BLaER1 (cell line): Measurements from ENCODE around the gene THAP4.

Experiments used
- H3K27ac ChIP-seq: shearing (Covaris generic); formaldehyde crosslinking; 2 replicates; pipeline ENCODE4 v1.8.1; 2022
- H3K27me3 ChIP-seq: shearing (Covaris generic); formaldehyde crosslinking; 2 replicates; pipeline ENCODE4 v1.8.1; 2022
- H3K36me3 ChIP-seq: shearing (Covaris generic); formaldehyde crosslinking; 2 replicates; pipeline ENCODE4 v1.8.1; 2022
- H3K4me1 ChIP-seq: shearing (Covaris generic); formaldehyde crosslinking; 2 replicates; pipeline ENCODE4 v1.8.1; 2022
- H3K4me2 ChIP-seq: shearing (Covaris generic); formaldehyde crosslinking; 2 replicates; pipeline ENCODE4 v1.8.1; 2022
- H3K4me3 ChIP-seq: shearing (Covaris generic); formaldehyde crosslinking; 2 replicates; pipeline ENCODE4 v1.8.1; 2022
- H3K9ac ChIP-seq: shearing (Covaris generic); formaldehyde crosslinking; 2 replicates; pipeline ENCODE4 v1.8.1; 2022
- H3K9me3 ChIP-seq: shearing (Covaris generic); formaldehyde crosslinking; 2 replicates; pipeline ENCODE4 v1.8.1; 2022
- H4K20me1 ChIP-seq: shearing (Covaris generic); formaldehyde crosslinking; 2 replicates; pipeline ENCODE4 v1.8.1; 2022
- Cebpa-rat ChIP-seq: shearing (Covaris generic); IDR thresholded peaks from 2 replicates; pipeline ENCODE4 v1.8.1; 2022

Gene THAP4

DNA sequence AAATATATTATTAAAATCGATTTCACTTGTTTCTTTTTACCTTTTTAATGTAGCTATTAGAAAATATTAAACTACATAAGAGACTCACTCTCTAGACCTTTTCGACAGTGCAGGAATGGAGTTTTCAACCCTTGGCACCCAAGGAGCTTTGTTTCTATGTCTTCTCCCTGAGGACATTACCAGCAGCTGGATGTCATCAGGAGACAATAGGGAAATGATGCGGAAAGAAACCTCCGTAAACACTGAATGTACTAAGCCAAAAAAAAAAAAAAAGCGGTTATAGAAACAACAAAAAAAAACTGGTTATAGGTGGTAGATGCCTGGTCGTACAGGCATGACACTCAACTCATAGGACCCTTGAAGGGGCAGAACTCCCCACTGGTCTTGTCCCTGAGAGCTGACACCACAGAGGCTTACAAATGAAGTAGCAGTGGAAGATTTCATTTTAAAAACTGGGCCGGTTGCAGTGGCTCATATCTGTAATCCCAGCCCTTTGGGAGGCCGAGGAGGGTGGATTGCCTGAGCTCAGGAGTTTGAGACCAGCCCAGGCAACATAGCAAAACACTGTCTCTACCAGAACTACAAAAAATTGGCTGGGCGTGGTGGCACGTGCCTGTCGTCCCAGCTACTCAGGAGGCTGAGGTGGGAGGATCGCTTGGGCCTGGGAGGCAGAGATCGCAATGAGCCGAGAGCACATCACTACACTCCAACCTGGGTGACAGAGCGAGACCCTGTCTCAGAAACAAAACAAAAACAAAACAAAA, 23.8 kb downstream of the THAP4 start:
- H3K36me3 ChIP-seq: peaks cover 29% of the 10 kb centered on the region
- no peak overlapping the region for H3K4me3 ChIP-seq
- H3K4me2 ChIP-seq: peak overlapping the region; percentile 63
- no peaks in the 10 kb centered on the region for H3K27me3 ChIP-seq
- peak overlapping the region; percentile 74 for H3K27ac ChIP-seq
- H3K9ac ChIP-seq: peak overlapping the region; percentile 71
- H4K20me1 ChIP-seq: peaks cover 40% of the 10 kb centered on the region; the same call in 1 of the 2 replicates
- H3K4me1 ChIP-seq: peaks cover 82% of the 10 kb centered on the region
- H3K9me3 ChIP-seq: no peaks in the 10 kb centered on the region
- TF ChIP-seq Cebpa-rat: no peak

GRCh38 chr2:241612156-241613016, 24.6 kb downstream of the THAP4 start:
- H3K4me3 ChIP-seq: no peak overlapping the region
- 0 out of 2 replicates have a peak overlapping the region, but pooled peaks have one; percentile 74 for H3K27ac ChIP-seq
- TF ChIP-seq Cebpa-rat: no peak
- H3K4me2 ChIP-seq: peak overlapping the region; percentile 63
- H3K4me1 ChIP-seq: peaks cover 74% of the 10 kb centered on the region
- 0 out of 2 replicates have a peak overlapping the region, but pooled peaks have one; percentile 71 for H3K9ac ChIP-seq
- peaks cover 42% of the 10 kb centered on the region; the same call in 1 of the 2 replicates for H4K20me1 ChIP-seq
- no peaks in the 10 kb centered on the region for H3K9me3 ChIP-seq
- H3K27me3 ChIP-seq: no peaks in the 10 kb centered on the region
- peaks cover 37% of the 10 kb centered on the region for H3K36me3 ChIP-seq

DNA sequence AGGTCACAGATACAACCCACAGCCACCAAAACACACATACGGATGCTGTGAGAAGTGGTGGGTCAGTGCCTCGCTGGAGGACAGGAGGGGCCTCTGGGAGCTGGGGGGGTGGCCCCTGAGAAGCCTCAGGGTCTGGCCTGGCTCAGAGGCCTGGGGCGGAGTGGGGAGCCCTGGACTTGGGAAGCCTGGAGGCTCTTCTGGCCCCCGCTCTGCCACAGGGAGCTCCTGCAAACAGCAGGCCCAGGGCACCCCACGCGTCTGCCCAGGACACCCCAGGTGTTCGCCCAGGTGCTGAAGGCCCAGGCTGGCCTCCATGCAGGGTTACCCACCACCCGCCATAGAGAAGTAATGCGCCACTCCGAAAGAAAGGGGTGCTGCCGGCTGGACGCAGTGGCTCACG, 25.9 kb downstream of the THAP4 start:
- Histone ChIP-seq H3K4me1 (peaks cover 61% of the 10 kb centered on the region), H3K4me2 (peak overlapping the region; percentile 99), H4K20me1 (peaks cover 55% of the 10 kb centered on the region), H3K27ac (peak overlapping the region; percentile 82; the same call in 1 of the 2 replicates), H3K27me3 (no peaks in the 10 kb centered on the region), H3K9me3 (no peaks in the 10 kb centered on the region), H3K4me3 (no peak overlapping the region), H3K9ac (no peak overlapping the region), H3K36me3 (peaks cover 46% of the 10 kb centered on the region)
- no peak for TF ChIP-seq Cebpa-rat

DNA sequence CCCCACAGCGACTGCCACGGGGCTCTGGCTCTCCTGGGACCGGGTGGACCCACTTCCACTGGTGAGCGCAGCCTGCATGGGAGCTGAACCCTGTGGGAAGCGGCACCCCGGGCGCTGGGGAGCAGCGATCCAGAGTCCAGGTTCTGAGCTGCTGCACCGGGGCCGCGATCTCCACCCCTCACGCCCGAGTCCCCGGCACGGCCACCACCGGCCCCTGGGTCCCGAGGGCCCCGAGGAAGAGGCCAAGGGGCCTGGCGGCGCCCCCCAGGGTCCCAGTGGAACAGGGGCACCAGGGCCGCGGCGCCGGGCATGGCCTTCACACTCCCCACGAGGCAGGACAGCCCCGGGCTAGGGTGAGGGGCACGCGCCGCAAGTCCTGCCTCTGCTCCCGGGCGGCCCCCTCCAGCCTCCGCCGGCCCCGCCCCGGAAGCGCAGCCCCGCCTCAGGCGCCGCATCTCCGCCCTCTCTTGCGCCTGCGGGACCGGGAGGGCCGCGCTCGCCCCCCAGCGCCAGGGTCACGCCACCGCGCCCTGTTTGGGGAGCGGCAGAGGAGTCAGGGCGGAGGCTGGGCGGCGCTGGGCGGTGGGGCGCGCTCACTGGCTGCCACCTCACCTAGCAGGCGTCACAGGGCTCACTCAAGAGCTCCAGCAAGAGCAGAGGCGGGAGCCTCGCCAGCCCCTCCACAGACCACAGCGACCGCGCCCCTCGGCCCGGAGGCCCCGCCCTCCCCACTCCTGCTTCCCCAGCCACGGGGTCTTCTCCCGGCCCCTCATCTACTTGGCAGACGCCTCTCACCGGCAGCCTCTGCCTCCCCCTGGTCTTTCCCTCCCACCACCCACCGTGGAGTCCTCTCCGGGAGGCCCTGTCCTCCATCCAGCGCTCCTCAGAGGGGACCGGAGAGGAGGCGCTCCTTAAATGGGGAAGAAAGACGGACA, 26.8 kb downstream of the THAP4 start:
- H3K9ac ChIP-seq: peak overlapping the region; percentile 86
- H3K27ac ChIP-seq: peak overlapping the region; percentile 82

GRCh38 chr2:241608881-241609280, 28.1 kb downstream of the THAP4 start:
- Histone ChIP-seq H3K36me3 (peaks cover 59% of the 10 kb centered on the region), H3K27me3 (no peaks in the 10 kb centered on the region), H3K27ac (peak overlapping the region; percentile 21; the same call in 1 of the 2 replicates), H3K4me1 (peaks cover 54% of the 10 kb centered on the region), H3K4me3 (no peak overlapping the region), H3K9ac (peak overlapping the region; percentile 86; the same call in 1 of the 2 replicates), H3K9me3 (no peaks in the 10 kb centered on the region), H3K4me2 (peak overlapping the region; percentile 99), H4K20me1 (peaks cover 55% of the 10 kb centered on the region)
- TF ChIP-seq Cebpa-rat: no peak

More for the DNA sequence above, 26.8 kb downstream of the THAP4 start:
- peak overlapping the region; percentile 69 for H3K4me3 ChIP-seq
- no peaks in the 10 kb centered on the region for H3K9me3 ChIP-seq
- H3K4me1 ChIP-seq: peaks cover 58% of the 10 kb centered on the region
- H4K20me1 ChIP-seq: peaks cover 55% of the 10 kb centered on the region
- peaks cover 47% of the 10 kb centered on the region for H3K36me3 ChIP-seq
- H3K27me3 ChIP-seq: no peaks in the 10 kb centered on the region
- no peak for TF ChIP-seq Cebpa-rat
- peak overlapping the region; percentile 99 for H3K4me2 ChIP-seq

DNA sequence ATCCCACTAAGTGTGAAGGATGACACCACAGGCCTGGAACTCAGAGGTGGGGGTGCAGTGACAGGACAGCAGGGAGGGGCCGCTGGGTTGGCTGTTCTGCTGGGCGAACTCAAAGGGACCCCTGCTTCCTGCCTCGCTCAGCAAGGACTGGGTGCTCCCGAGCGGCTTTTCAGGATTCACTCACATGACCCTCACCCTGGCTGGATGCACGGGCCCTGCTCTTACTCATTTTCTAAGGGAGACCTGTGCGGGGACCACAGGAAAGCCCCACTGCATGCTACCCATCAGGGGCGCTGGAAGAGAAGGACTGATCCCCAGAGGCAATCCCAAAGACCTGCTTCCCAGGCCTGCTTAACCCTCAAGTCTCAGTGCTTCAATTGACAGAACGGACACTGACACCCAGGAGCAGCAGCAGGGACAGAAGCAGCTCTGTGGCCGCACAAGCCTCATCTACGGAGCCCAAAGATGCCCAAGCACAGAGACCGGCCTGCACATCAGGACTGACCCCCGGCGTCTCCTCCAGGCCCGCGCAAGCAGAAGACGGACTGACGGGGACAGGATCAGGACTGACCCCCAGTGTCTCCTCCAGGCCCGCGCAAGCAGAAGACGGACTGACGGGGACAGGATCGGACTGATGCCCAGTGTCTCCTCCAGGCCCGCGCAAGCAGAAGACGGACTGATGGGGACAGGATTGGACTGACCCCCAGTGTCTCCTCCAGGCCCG, 29.6 kb downstream of the THAP4 start:
- H3K36me3 ChIP-seq: peaks cover 74% of the 10 kb centered on the region
- no peaks in the 10 kb centered on the region for H3K27me3 ChIP-seq
- peaks cover 39% of the 10 kb centered on the region for H3K4me1 ChIP-seq
- peaks cover 51% of the 10 kb centered on the region for H4K20me1 ChIP-seq
- TF ChIP-seq Cebpa-rat: no peak
- 0 out of 2 replicates have a peak overlapping the region, but pooled peaks have one; percentile 4 for H3K27ac ChIP-seq
- H3K9me3 ChIP-seq: no peaks in the 10 kb centered on the region
- no peak overlapping the region for H3K4me2 ChIP-seq
- H3K4me3 ChIP-seq: no peak overlapping the region
- peak overlapping the region; percentile 32; the same call in 1 of the 2 replicates for H3K9ac ChIP-seq

- H3K4me1 ChIP-seq: peaks cover 27% of the 10 kb centered on the region
- H3K9ac ChIP-seq: no peak overlapping the region
- H4K20me1 ChIP-seq: peaks cover 39% of the 10 kb centered on the region
- no peak overlapping the region for H3K27ac ChIP-seq
- TF ChIP-seq Cebpa-rat: no peak
- no peak overlapping the region for H3K4me2 ChIP-seq
- no peak overlapping the region for H3K4me3 ChIP-seq
- H3K27me3 ChIP-seq: no peaks in the 10 kb centered on the region
- H3K9me3 ChIP-seq: no peaks in the 10 kb centered on the region
- peaks cover 79% of the 10 kb centered on the region for H3K36me3 ChIP-seq
Measured at GRCh38 chr2:241606186-241606585, 30.8 kb downstream of the THAP4 start.

- Histone ChIP-seq H3K9me3 (no peaks in the 10 kb centered on the region), H3K4me1 (peaks cover 3% of the 10 kb centered on the region), H3K9ac (no peak overlapping the region), H3K27ac (no peak overlapping the region), H3K4me2 (no peak overlapping the region), H3K27me3 (no peaks in the 10 kb centered on the region), H3K4me3 (no peak overlapping the region), H3K36me3 (peaks cover 99% of the 10 kb centered on the region), H4K20me1 (peaks cover 18% of the 10 kb centered on the region)
- no peak for TF ChIP-seq Cebpa-rat
Measured at GRCh38 chr2:241603686-241604085, 33.3 kb downstream of the THAP4 start.
